Measurements from ENCODE around the gene CCDC7. TPM values are rescaled to one million over a fixed set of nuclear protein-coding genes. Genes with fewer than 3 reads are reported as not detected.
"Not testable (repeated sequence)": the region's sequence is repeated elsewhere in the genome, so short reads cannot be mapped to it uniquely, and the experiment has no call there.

The CCDC7 gene
- total RNA-seq, 1 donor from 2014 or later: 22.8 TPM

GRCh38 chr10:32622409-32622808 lies 176.5 kb downstream of the CCDC7 start:
- no peak for DNase-seq
- Histone ChIP-seq H3K9me3 (peaks cover 7% of the 10 kb centered on the region), H3K27ac (no peak overlapping the region), H3K27me3 (ENCODE audit: low read depth) (no peaks in the 10 kb centered on the region), H3K4me1 (no peaks in the 10 kb centered on the region), H3K36me3 (no peaks in the 10 kb centered on the region), H3K4me3 (no peak overlapping the region)
- intact Hi-C loops (cut with DNase I): no loop called here
- no peak for ATAC-seq
- TF ChIP-seq CTCF (IDR thresholded peaks at IDR 0.05): no peak

GRCh38 chr10:32627183-32627582 lies 181.2 kb downstream of the CCDC7 start:
- no peak overlapping the region for H3K27ac ChIP-seq
- H3K27me3 ChIP-seq (ENCODE audit: low read depth): no peaks in the 10 kb centered on the region
- peaks cover 7% of the 10 kb centered on the region for H3K9me3 ChIP-seq
- intact Hi-C loops (cut with DNase I): no loop called here
- no peak overlapping the region for H3K4me3 ChIP-seq
- no peak for TF ChIP-seq CTCF (IDR thresholded peaks at IDR 0.05)
- no peaks in the 10 kb centered on the region for H3K4me1 ChIP-seq
- no peak for ATAC-seq
- no peaks in the 10 kb centered on the region for H3K36me3 ChIP-seq
- no peak for DNase-seq

GRCh38 chr10:32629910-32630309 lies 184.0 kb downstream of the CCDC7 start:
- H3K36me3 ChIP-seq: no peaks in the 10 kb centered on the region
- peaks cover 7% of the 10 kb centered on the region for H3K9me3 ChIP-seq
- H3K4me3 ChIP-seq: no peak overlapping the region
- H3K4me1 ChIP-seq: no peaks in the 10 kb centered on the region
- no peak for TF ChIP-seq CTCF (IDR thresholded peaks at IDR 0.05)
- no peak for DNase-seq
- no peak overlapping the region for H3K27ac ChIP-seq
- no peak for ATAC-seq
- intact Hi-C loops (cut with DNase I): no loop called here
- no peaks in the 10 kb centered on the region for H3K27me3 ChIP-seq (ENCODE audit: low read depth)

GRCh38 chr10:32646535-32646934 lies 200.6 kb downstream of the CCDC7 start:
- peaks cover 26% of the 10 kb centered on the region for H3K9me3 ChIP-seq
- no peak for ATAC-seq
- no peak overlapping the region for H3K4me3 ChIP-seq
- no peak overlapping the region for H3K27ac ChIP-seq
- intact Hi-C loops (cut with DNase I): no loop called here
- H3K36me3 ChIP-seq: no peaks in the 10 kb centered on the region
- no peaks in the 10 kb centered on the region for H3K4me1 ChIP-seq
- no peak for DNase-seq
- no peaks in the 10 kb centered on the region for H3K27me3 ChIP-seq (ENCODE audit: low read depth)
- no peak for TF ChIP-seq CTCF (IDR thresholded peaks at IDR 0.05)

GRCh38 chr10:32650246-32650655 lies 204.3 kb downstream of the CCDC7 start:
- Histone ChIP-seq H3K36me3 (no peaks in the 10 kb centered on the region), H3K4me1 (no peaks in the 10 kb centered on the region), H3K9me3 (peaks cover 31% of the 10 kb centered on the region), H3K27me3 (ENCODE audit: low read depth) (no peaks in the 10 kb centered on the region), H3K27ac (no peak overlapping the region), H3K4me3 (no peak overlapping the region)
- DNase-seq: no peak
- ATAC-seq: no peak
- intact Hi-C loops (cut with DNase I): no loop called here
- no peak for TF ChIP-seq CTCF (IDR thresholded peaks at IDR 0.05)

- intact Hi-C loops (cut with DNase I): not testable (repeated sequence)
- peaks cover 29% of the 10 kb centered on the region for H3K9me3 ChIP-seq
Measured at GRCh38 chr10:32657430-32657829, 211.5 kb downstream of the CCDC7 start.

More at GRCh38 chr10:32657430-32657829, 211.5 kb downstream of the CCDC7 start:
- not testable (repeated sequence) for DNase-seq; H3K27me3 ChIP-seq (ENCODE audit: low read depth); H3K27ac ChIP-seq; H3K36me3 ChIP-seq; H3K4me1 ChIP-seq; H3K4me3 ChIP-seq; ATAC-seq
